Left forelimb (tissue), 1 donor: Measurements from ENCODE around the gene CADPS2.

Experiments used
- DNase-seq: peaks from one replicate; pipeline ENCODE4 v3.0.0-alpha.2; 2018; ENCODE audit warnings: low spot score

CADPS2 gene

GRCh38 chr7:122600630-122601029, 285.6 kb downstream of the CADPS2 start:
- no peak for DNase-seq

- DNase-seq: no peak
Observed at GRCh38 chr7:122600042-122600441, 286.2 kb downstream of the CADPS2 start.

- DNase-seq: no peak
Observed at GRCh38 chr7:122597277-122597676, 289.0 kb downstream of the CADPS2 start.

- DNase-seq: no peak
Observed at GRCh38 chr7:122595885-122596284, 290.4 kb downstream of the CADPS2 start.

- DNase-seq: no peak
Observed at GRCh38 chr7:122588621-122589020, 297.6 kb downstream of the CADPS2 start.

DNA sequence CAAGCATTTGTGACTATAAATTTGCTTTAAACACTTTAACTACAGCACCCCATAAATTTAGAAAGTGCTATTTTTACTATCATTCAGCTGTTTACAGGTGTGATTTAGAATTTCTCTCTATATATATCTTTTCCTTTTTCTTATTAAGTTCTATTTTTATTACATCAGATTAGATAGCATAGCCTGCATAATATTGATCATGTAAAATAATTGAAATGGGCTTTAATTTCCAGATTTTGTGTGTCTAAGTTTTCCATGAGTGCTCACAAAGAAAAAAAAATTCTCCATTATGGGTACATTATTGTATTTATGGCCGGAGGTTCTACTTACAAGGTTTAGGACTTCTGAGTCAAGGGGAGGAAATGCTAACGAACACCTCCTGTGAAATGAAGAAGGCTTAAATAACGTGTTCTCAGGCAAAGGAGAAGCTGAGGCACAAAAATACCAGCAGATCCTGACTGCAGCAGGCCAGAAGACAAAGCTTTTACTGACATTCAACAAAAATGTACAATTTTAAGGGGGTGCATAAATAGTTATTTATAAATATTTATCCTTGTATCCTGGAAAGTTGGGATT, 301.5 kb downstream of the CADPS2 start:
- no peak for DNase-seq

- no peak for DNase-seq
Observed at GRCh38 chr7:122578350-122578749, 307.9 kb downstream of the CADPS2 start.

DNA sequence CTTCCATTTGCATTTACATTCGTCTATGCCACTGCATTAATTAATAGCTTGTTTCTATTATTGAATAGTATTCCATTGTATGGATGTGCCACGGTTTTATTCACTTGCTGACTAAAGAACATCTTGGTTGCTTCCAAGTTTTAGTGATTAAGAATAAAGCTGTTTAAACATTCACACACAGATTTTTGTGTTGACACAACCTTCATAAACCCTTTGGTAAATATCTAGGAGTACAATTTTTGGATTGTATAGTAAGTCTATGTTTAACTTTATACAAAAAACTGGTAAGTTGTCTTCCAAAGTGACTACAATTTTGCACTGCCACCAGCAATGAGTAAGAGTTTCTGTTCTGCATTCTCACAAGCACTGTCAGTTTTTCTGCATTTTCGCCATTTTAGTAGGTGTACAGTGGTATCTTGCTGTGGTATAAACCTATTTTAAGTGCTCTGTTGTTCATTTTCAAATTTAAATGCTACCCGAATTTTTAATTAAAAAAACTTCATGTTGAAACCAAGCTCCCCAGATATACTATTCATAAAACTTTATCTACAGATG, 308.7 kb downstream of the CADPS2 start:
- no peak for DNase-seq

- DNase-seq: no peak
Observed at GRCh38 chr7:122572706-122573105, 313.6 kb downstream of the CADPS2 start.

- DNase-seq: no peak
Observed at GRCh38 chr7:122561326-122561725, 324.9 kb downstream of the CADPS2 start.

- no peak for DNase-seq
Observed at GRCh38 chr7:122556873-122557542, 329.3 kb downstream of the CADPS2 start.

GRCh38 chr7:122556219-122556618, 330.0 kb downstream of the CADPS2 start:
- no peak for DNase-seq

DNA sequence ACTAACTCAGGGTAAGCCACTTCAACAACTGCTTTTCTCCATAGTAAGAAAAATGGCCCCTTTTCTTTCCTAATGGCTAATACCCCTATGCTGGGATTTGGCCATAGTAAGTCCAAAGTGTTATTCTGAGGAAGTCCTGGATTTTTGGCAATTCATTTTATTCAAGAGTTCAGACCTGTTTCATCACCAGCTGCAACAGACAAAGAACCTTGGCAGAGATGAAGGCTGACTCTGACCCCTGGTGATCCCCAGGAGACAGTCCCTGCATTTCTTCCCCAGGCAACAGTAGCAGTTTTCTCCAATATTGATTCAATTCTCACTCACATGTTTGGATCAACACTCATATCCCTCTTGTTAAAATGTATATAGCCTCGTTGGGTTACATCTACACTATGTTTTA, 332.5 kb downstream of the CADPS2 start:
- no peak for DNase-seq

- DNase-seq: no peak
Observed at GRCh38 chr7:122552769-122553168, 333.5 kb downstream of the CADPS2 start.

GRCh38 chr7:122550545-122550944, 335.7 kb downstream of the CADPS2 start:
- DNase-seq: no peak

DNA sequence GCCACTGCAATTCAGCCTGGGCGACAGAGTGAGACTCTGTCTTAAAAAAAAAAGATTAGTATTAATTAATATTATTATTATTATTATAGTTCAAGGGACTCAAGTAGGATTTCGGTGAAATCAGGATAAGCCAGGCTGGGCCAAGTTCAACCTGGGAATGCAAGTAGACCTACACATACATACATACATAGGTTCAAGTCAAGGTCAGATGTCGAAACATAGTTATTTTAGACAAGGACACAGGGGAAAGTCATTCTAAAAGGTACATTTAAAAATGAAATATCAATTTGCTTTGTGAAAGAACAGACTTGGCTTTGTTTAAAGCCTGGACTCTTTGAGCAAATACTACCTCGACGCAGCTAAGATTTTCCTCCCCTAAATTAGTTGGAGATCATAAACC, 336.7 kb downstream of the CADPS2 start:
- no peak for DNase-seq

GRCh38 chr7:122546496-122546895, 339.8 kb downstream of the CADPS2 start:
- DNase-seq: no peak

GRCh38 chr7:122544463-122544862, 341.8 kb downstream of the CADPS2 start:
- DNase-seq: no peak

DNA sequence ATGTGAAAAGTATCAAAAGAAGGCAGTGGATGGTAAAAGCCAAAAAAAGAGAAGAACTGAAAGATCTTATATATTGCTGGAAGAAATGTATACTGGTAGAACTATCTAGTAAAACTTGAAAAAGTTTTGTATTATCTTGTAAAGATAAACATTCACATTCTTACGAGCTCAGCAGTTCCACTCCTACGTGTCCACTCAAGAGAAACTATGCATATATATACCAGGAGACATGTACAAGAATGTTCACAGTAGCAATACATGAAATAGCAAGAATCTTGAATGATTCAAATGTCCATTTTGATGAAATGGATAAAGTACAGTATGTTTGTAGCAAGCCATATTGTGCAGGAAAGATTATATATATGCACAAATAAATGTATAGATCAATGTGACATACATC, 342.4 kb downstream of the CADPS2 start:
- DNase-seq: no peak

DNA sequence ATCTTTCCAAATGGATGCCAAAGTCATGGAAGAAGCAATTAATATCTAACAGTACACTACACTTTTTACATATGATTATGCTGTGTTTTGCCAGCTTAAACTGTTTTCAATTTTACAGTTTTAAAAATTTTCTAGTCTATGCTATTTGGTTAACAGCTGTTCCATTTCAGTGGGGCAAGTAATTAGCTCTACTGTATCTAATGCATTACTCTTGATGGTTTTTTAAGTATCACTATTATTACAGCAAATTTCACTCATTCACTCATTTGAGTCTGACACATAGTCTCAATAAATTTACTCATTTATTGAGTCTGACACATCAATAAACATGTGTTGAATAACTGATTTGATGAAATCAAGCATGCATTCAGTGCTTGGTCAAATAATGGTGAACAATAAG, 343.1 kb downstream of the CADPS2 start:
- no peak for DNase-seq

GRCh38 chr7:122535086-122535485, 351.2 kb downstream of the CADPS2 start:
- DNase-seq: no peak

GRCh38 chr7:122532406-122533269, 353.6 kb downstream of the CADPS2 start:
- no peak for DNase-seq
